ENCODE results near the gene CALHM6. TPM values are rescaled to one million over a fixed set of nuclear protein-coding genes. Genes with fewer than 3 reads are reported as not detected.

Gene CALHM6
- total RNA-seq, 1 experiment from 2014 or later = not detected

GRCh38 chr6:116443105-116443504 lies 18.1 kb upstream of the CALHM6 start:
- H3K9me2 ChIP-seq (ENCODE audit: insufficient read depth) = no peaks in the 10 kb centered on the region
- no peaks in the 10 kb centered on the region for H3K9me3 ChIP-seq (ENCODE audit: control insufficient read depth in 1 of 2, insufficient read depth in 1 of 2, low read depth in 1 of 2, low read length in 2 of 2)
- H4K20me1 ChIP-seq (ENCODE audit: insufficient read depth) = no peaks in the 10 kb centered on the region
- no peak for ATAC-seq
- TF ChIP-seq POLR2AphosphoS5 (IDR thresholded peaks at IDR 0.05; ENCODE audit: low read depth, low read length) = no peak
- no peak for TF ChIP-seq JUND (IDR thresholded peaks at IDR 0.05)
- TF ChIP-seq CEBPB (IDR thresholded peaks at IDR 0.05; ENCODE audit: low read depth) = no peak
- no peak for TF ChIP-seq CBX3 (IDR thresholded peaks at IDR 0.05; ENCODE audit: low read depth)
- RAD21 ChIA-PET (ENCODE audit: low non-redundant PET in 1 of 2, low total read pairs in 2 of 2, uncharacterized antibody in 2 of 2, unreplicated experiment in 2 of 2) = no interaction called here
- H3K79me2 ChIP-seq (ENCODE audit: insufficient read depth, low read length) = no peaks in the 10 kb centered on the region
- no peak overlapping the region for H3K27ac ChIP-seq (ENCODE audit: low read depth, low read length)
- intact Hi-C loops (cut with micrococcal nuclease) = no loop called here
- no peak overlapping the region for H3K4me2 ChIP-seq (ENCODE audit: low read length)
- BruUV-seq (replicated peaks) = no TSS peak
- H2AFZ ChIP-seq (ENCODE audit: low read depth, low read length, poor library complexity, severe bottlenecking) = no peak overlapping the region
- no peak for DNase-seq (ENCODE audit: low read depth, low spot score)
- H3K4me1 ChIP-seq (ENCODE audit: control insufficient read depth in 1 of 2, insufficient read depth in 2 of 2, low read length in 2 of 2) = no peaks in the 10 kb centered on the region
- no peak overlapping the region for H3K9ac ChIP-seq (ENCODE audit: low read length)
- no peaks in the 10 kb centered on the region for H3K36me3 ChIP-seq (ENCODE audit: control insufficient read depth in 1 of 2, insufficient read depth in 2 of 2, low read length in 2 of 2)
- H3K4me3 ChIP-seq (replicated peaks in 1 of 2; ENCODE audit: low read depth in 1 of 2, low read length in 2 of 2) = no peak overlapping the region
- CTCF ChIA-PET = interaction anchor here (3.1 kb wide), 1 partner anchor 155 kb away, joined by 10 read pairs; no protein-coding TSS in a partner anchor
- POLR2A ChIA-PET = no interaction called here
- H3K27me3 ChIP-seq (ENCODE audit: insufficient read depth, low read length) = no peaks in the 10 kb centered on the region

GRCh38 chr6:116444092-116444491 lies 17.1 kb upstream of the CALHM6 start:
- H3K9me3 ChIP-seq (ENCODE audit: control insufficient read depth in 1 of 2, insufficient read depth in 1 of 2, low read depth in 1 of 2, low read length in 2 of 2) = no peaks in the 10 kb centered on the region
- H3K27me3 ChIP-seq (ENCODE audit: insufficient read depth, low read length) = no peaks in the 10 kb centered on the region
- BruUV-seq (replicated peaks) = no TSS peak
- ChIA-PET CTCF (interaction anchor here (3.1 kb wide), 1 partner anchor 156 kb away, joined by 10 read pairs; no protein-coding TSS in a partner anchor), RAD21 (ENCODE audit: low non-redundant PET in 1 of 2, low total read pairs in 2 of 2, uncharacterized antibody in 2 of 2, unreplicated experiment in 2 of 2) (no interaction called here), POLR2A (no interaction called here)
- H3K9ac ChIP-seq (ENCODE audit: low read length) = no peak overlapping the region
- no peaks in the 10 kb centered on the region for H3K9me2 ChIP-seq (ENCODE audit: insufficient read depth)
- no peaks in the 10 kb centered on the region for H3K79me2 ChIP-seq (ENCODE audit: insufficient read depth, low read length)
- no peak overlapping the region for H3K27ac ChIP-seq (ENCODE audit: low read depth, low read length)
- no peaks in the 10 kb centered on the region for H4K20me1 ChIP-seq (ENCODE audit: insufficient read depth)
- H3K4me3 ChIP-seq (replicated peaks in 1 of 2; ENCODE audit: low read depth in 1 of 2, low read length in 2 of 2) = no peak overlapping the region
- intact Hi-C loops (cut with micrococcal nuclease) = no loop called here
- DNase-seq (ENCODE audit: low read depth, low spot score) (peak; percentile 7), ATAC-seq (peak; percentile 82)
- no peak overlapping the region for H2AFZ ChIP-seq (ENCODE audit: low read depth, low read length, poor library complexity, severe bottlenecking)
- H3K4me2 ChIP-seq (ENCODE audit: low read length) = no peak overlapping the region
- TF ChIP-seq SIN3A (IDR thresholded peaks at IDR 0.05; ENCODE audit: low read depth) (no peak), RAD21 (IDR thresholded peaks at IDR 0.05; ENCODE audit: low read depth) (peak; percentile 39; the same call in 1 of the 2 replicates), ELF1 (IDR thresholded peaks at IDR 0.05; ENCODE audit: borderline replicate concordance, low read depth) (no peak), SRF (IDR thresholded peaks at IDR 0.05; ENCODE audit: low read depth) (no peak), CTCF (IDR thresholded peaks at IDR 0.05 in 2 of 3, conservative IDR thresholded peaks at IDR 0.05 in 1 of 3; ENCODE audit: borderline replicate concordance in 1 of 3, insufficient read depth in 1 of 3, low read depth in 2 of 3, low read length in 2 of 3) (peak; percentile 31 to 63 (median 54); a peak in 5 of 6 replicates)
- H3K4me1 ChIP-seq (ENCODE audit: control insufficient read depth in 1 of 2, insufficient read depth in 2 of 2, low read length in 2 of 2) = no peaks in the 10 kb centered on the region
- no peaks in the 10 kb centered on the region for H3K36me3 ChIP-seq (ENCODE audit: control insufficient read depth in 1 of 2, insufficient read depth in 2 of 2, low read length in 2 of 2)
